Measurements from ENCODE around the gene CFAP46.

CFAP46 gene

GRCh38 chr10:132962623-132963429 lies 20.5 kb upstream of the CFAP46 start:
- H3K4me3 ChIP-seq (ENCODE audit: control insufficient read depth, low read depth, low read length), result peak overlapping the region; percentile 35
- DNase-seq (ENCODE audit: low read depth), result peak; percentile 11
- TF ChIP-seq CTCF (conservative IDR thresholded peaks at IDR 0.05; ENCODE audit: control insufficient read depth, insufficient read depth, low read depth, low read length), result no peak

GRCh38 chr10:132961787-132962622 lies 19.6 kb upstream of the CFAP46 start:
- peak overlapping the region; percentile 35 for H3K4me3 ChIP-seq (ENCODE audit: control insufficient read depth, low read depth, low read length)
- TF ChIP-seq CTCF (conservative IDR thresholded peaks at IDR 0.05; ENCODE audit: control insufficient read depth, insufficient read depth, low read depth, low read length), result no peak
- DNase-seq (ENCODE audit: low read depth), result peak; percentile 76

- H3K4me3 ChIP-seq (ENCODE audit: control insufficient read depth, low read depth, low read length), result no peak overlapping the region
- DNase-seq (ENCODE audit: low read depth), result no peak
- TF ChIP-seq CTCF (conservative IDR thresholded peaks at IDR 0.05; ENCODE audit: control insufficient read depth, insufficient read depth, low read depth, low read length), result no peak
These were observed 19.0 kb upstream of the CFAP46 start for GRCh38 chr10:132961420-132961786.

- no peak for TF ChIP-seq CTCF (conservative IDR thresholded peaks at IDR 0.05; ENCODE audit: control insufficient read depth, insufficient read depth, low read depth, low read length)
These were observed 18.5 kb upstream of the CFAP46 start for GRCh38 chr10:132960631-132961419.

GRCh38 chr10:132960071-132960472 lies 17.7 kb upstream of the CFAP46 start:
- DNase-seq (ENCODE audit: low read depth), result no peak
- no peak for TF ChIP-seq CTCF (conservative IDR thresholded peaks at IDR 0.05; ENCODE audit: control insufficient read depth, insufficient read depth, low read depth, low read length)
- no peak overlapping the region for H3K4me3 ChIP-seq (ENCODE audit: control insufficient read depth, low read depth, low read length)

More at GRCh38 chr10:132960631-132961419, 18.5 kb upstream of the CFAP46 start:
- H3K4me3 ChIP-seq (ENCODE audit: control insufficient read depth, low read depth, low read length), result no peak overlapping the region
- no peak for DNase-seq (ENCODE audit: low read depth)

- no peak for TF ChIP-seq CTCF (conservative IDR thresholded peaks at IDR 0.05; ENCODE audit: control insufficient read depth, insufficient read depth, low read depth, low read length)
- DNase-seq (ENCODE audit: low read depth), result no peak
- no peak overlapping the region for H3K4me3 ChIP-seq (ENCODE audit: control insufficient read depth, low read depth, low read length)
These were observed 17.2 kb upstream of the CFAP46 start for GRCh38 chr10:132959559-132959961.
